ENCODE data around the gene UBE2D3. TPM values are rescaled to one million over a fixed set of nuclear protein-coding genes. Genes with fewer than 3 reads are reported as not detected.

The UBE2D3 gene
- total RNA-seq, 3 donors from 2014 or later: 374 to 405 (median 392) TPM

- H3K4me3 ChIP-seq: no peak overlapping the region
- no peak overlapping the region for H3K27ac ChIP-seq
- DNase-seq (ENCODE audit: low spot score in 2 of 2): no peak
- intact Hi-C loops (cut with DNase I; ENCODE audit: low total_unique reads): no loop called here
- no peak for TF ChIP-seq POLR2AphosphoS5 (IDR thresholded peaks at IDR 0.05)
- no peak for TF ChIP-seq CTCF (IDR thresholded peaks at IDR 0.05)
- TF ChIP-seq POLR2A (IDR thresholded peaks at IDR 0.05): no peak
- peaks cover 9 to 10% of the 10 kb centered on the region in 2 donors for H3K9me3 ChIP-seq
- no peaks in the 10 kb centered on the region for H3K4me1 ChIP-seq
- H3K27me3 ChIP-seq: no peaks in the 10 kb centered on the region
- H3K36me3 ChIP-seq: no peaks in the 10 kb centered on the region
Measured at GRCh38 chr4:102860611-102861324, 33.4 kb upstream of the UBE2D3 start.

- Histone ChIP-seq H3K27ac (no peak overlapping the region), H3K9me3 (peaks cover 9 to 10% of the 10 kb centered on the region in 2 donors), H3K4me1 (no peaks in the 10 kb centered on the region), H3K27me3 (no peaks in the 10 kb centered on the region), H3K36me3 (no peaks in the 10 kb centered on the region), H3K4me3 (no peak overlapping the region)
- TF ChIP-seq CTCF (IDR thresholded peaks at IDR 0.05) (no peak), POLR2A (IDR thresholded peaks at IDR 0.05) (no peak)
- intact Hi-C loops (cut with DNase I; ENCODE audit: low total_unique reads): no loop called here
- DNase-seq (ENCODE audit: low spot score in 2 of 2): no peak
Measured at GRCh38 chr4:102858828-102859464, 31.6 kb upstream of the UBE2D3 start.

GRCh38 chr4:102850370-102850769 is 23.0 kb upstream of the UBE2D3 start:
- Histone ChIP-seq H3K9me3 (no peaks in the 10 kb centered on the region), H3K4me1 (no peaks in the 10 kb centered on the region), H3K4me3 (no peak overlapping the region), H3K36me3 (no peaks in the 10 kb centered on the region), H3K27ac (no peak overlapping the region), H3K27me3 (no peaks in the 10 kb centered on the region)
- intact Hi-C loops (cut with DNase I; ENCODE audit: low total_unique reads): no loop called here
- DNase-seq (ENCODE audit: low spot score in 2 of 2): no peak
- no peak for TF ChIP-seq POLR2AphosphoS5 (IDR thresholded peaks at IDR 0.05)
- no peak for TF ChIP-seq CTCF (IDR thresholded peaks at IDR 0.05)
- TF ChIP-seq POLR2A (IDR thresholded peaks at IDR 0.05): no peak

- Histone ChIP-seq H3K27ac (no peak overlapping the region), H3K27me3 (no peaks in the 10 kb centered on the region), H3K4me3 (no peak overlapping the region), H3K4me1 (no peaks in the 10 kb centered on the region), H3K9me3 (no peaks in the 10 kb centered on the region), H3K36me3 (no peaks in the 10 kb centered on the region)
- no peak for DNase-seq (ENCODE audit: low spot score in 2 of 2)
- intact Hi-C loops (cut with DNase I; ENCODE audit: low total_unique reads): no loop called here
- TF ChIP-seq CTCF (IDR thresholded peaks at IDR 0.05) (no peak), POLR2A (IDR thresholded peaks at IDR 0.05) (no peak), POLR2AphosphoS5 (IDR thresholded peaks at IDR 0.05) (no peak)
Measured at GRCh38 chr4:102849579-102850104, 22.3 kb upstream of the UBE2D3 start.

- H3K36me3 ChIP-seq: no peaks in the 10 kb centered on the region
- intact Hi-C loops (cut with DNase I; ENCODE audit: low total_unique reads): no loop called here
- no peaks in the 10 kb centered on the region for H3K9me3 ChIP-seq
- no peak for TF ChIP-seq POLR2AphosphoS5 (IDR thresholded peaks at IDR 0.05)
- no peak for TF ChIP-seq POLR2A (IDR thresholded peaks at IDR 0.05)
- no peak for TF ChIP-seq CTCF (IDR thresholded peaks at IDR 0.05)
- no peaks in the 10 kb centered on the region for H3K27me3 ChIP-seq
- DNase-seq (ENCODE audit: low spot score in 2 of 2): no peak
- H3K4me1 ChIP-seq: no peaks in the 10 kb centered on the region
- H3K4me3 ChIP-seq: no peak overlapping the region
- no peak overlapping the region for H3K27ac ChIP-seq
Measured at GRCh38 chr4:102847687-102848086, 20.3 kb upstream of the UBE2D3 start.

Measured in breast epithelium (tissue), 4 donors.